GM21381 (cell line): ENCODE measurements around the gene FAM3A.

Source experiments
- ATAC-seq: cut with Tn5 transposase; IDR thresholded peaks from one replicate; pipeline ENCODE4 v1.9.1; 2021; ENCODE audit warnings: mild to moderate bottlenecking, moderate library complexity; ENCODE audit not compliant: unreplicated experiment

The FAM3A gene

GRCh38 chrX:154464806-154465365 is 51.1 kb downstream of the FAM3A start:
- no peak for ATAC-seq

- no peak for ATAC-seq
Observed at GRCh38 chrX:154463611-154464220, 52.3 kb downstream of the FAM3A start.

DNA sequence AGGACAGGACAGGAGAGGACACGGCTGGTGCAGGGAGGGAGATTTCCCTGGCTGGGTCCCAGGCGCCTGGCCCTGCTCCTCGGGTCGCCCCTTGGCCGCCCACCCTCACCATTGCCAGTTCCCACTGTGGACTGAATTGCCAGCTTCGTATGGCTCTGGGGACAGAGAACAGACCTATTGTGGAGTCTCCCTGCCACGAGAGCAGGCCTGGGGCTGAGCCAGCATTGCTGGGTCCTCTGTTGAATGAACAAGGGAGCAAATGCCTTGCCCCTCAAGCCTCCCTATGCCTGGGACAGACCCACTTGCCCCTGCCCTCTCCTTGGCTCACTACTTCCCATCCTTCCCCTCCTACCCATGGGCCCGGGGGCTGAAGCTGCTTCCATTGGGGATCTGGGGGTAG is 53.6 kb downstream of the FAM3A start:
- ATAC-seq: no peak

DNA sequence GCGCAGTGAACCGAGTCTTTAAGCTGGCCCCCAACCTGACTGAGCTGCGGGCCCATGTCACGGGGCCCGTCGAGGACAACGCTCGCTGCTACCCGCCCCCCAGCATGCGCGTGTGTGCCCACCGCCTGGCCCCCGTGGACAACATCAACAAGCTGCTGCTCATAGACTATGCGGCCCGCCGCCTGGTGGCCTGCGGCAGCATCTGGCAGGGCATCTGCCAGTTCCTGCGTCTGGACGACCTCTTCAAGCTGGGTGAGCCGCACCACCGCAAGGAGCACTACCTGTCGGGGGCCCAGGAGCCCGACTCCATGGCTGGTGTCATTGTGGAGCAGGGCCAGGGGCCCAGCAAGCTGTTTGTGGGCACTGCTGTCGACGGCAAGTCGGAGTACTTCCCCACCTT is 55.7 kb downstream of the FAM3A start:
- ATAC-seq: no peak

DNA sequence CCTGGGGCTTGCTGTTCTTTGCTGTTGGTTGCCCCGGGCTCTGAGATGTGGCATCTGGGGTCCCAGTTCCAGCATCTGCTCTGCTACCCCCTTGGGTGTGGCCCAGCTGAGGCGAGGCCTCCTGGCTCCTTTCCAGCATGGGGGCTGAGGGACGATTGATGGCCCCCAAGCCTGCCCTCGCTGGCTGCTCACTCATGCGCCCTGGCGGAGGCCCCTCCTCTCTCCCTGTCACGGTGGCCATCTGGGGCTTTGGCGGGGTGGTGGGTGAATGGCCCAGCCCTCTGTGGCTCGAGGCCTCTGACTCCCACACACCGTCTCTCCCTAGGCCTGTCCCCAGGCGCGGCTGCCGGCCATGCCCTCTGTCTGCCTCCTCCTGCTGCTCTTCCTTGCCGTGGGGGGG is 56.2 kb downstream of the FAM3A start:
- ATAC-seq: no peak

- no peak for ATAC-seq
Observed at GRCh38 chrX:154458954-154459778, 56.9 kb downstream of the FAM3A start.

GRCh38 chrX:154458116-154458953 is 57.7 kb downstream of the FAM3A start, which contains the start of gene PLXNA3:
TSS of gene PLXNA3 (plus strand) at chrX:154458281. CDS start at chrX:154460184, 1,903 bp downstream.
- ATAC-seq: peak; percentile 61

GRCh38 chrX:154457491-154458115 is 58.4 kb downstream of the FAM3A start:
- peak; percentile 58 for ATAC-seq
